ENCODE data around the gene FOXK1. TPM values are rescaled to one million over a fixed set of nuclear protein-coding genes. Genes with fewer than 3 reads are reported as not detected.

FOXK1 gene
- total RNA-seq, 2 experiments from 2014 or later = 38.5 to 39.6 TPM

GRCh38 chr7:4648111-4648510 lies 34.0 kb upstream of the FOXK1 start:
- Mint-ChIP-seq H3K9me3 (no peaks in the 10 kb centered on the region), H3K27ac (no peak overlapping the region), H3K4me1 (ENCODE audit: low read depth) (no peaks in the 10 kb centered on the region), H3K27me3 (no peaks in the 10 kb centered on the region), H3K4me3 (no peak overlapping the region), H3K36me3 (ENCODE audit: low read depth) (peaks cover 1% of the 10 kb centered on the region)
- ChIA-PET POLR2A (no interaction called here), CTCF (no interaction called here)
- DNase-seq = no peak
- TF ChIP-seq CTCF (IDR thresholded peaks at IDR 0.05) = no peak
- intact Hi-C loops (cut with micrococcal nuclease) = no loop called here
- no peak for ATAC-seq

- Mint-ChIP-seq H3K4me3 (no peak overlapping the region), H3K27me3 (no peaks in the 10 kb centered on the region), H3K9me3 (no peaks in the 10 kb centered on the region), H3K36me3 (ENCODE audit: low read depth) (no peaks in the 10 kb centered on the region), H3K27ac (no peak overlapping the region), H3K4me1 (ENCODE audit: low read depth) (no peaks in the 10 kb centered on the region)
- no peak for ATAC-seq
- TF ChIP-seq CTCF (IDR thresholded peaks at IDR 0.05) = no peak
- CTCF ChIA-PET = no interaction called here
- intact Hi-C loops (cut with micrococcal nuclease) = no loop called here
- POLR2A ChIA-PET = interaction anchor here (1.5 to 1.6 kb wide), 2 partner anchors 8 to 31 kb away, joined by 5 to 6 read pairs; no protein-coding TSS in a partner anchor
- no peak for DNase-seq
Measured at GRCh38 chr7:4650433-4651047, 31.6 kb upstream of the FOXK1 start.

GRCh38 chr7:4653771-4654170 lies 28.3 kb upstream of the FOXK1 start:
- H3K9me3 Mint-ChIP-seq = peaks cover 14% of the 10 kb centered on the region
- peaks cover 2% of the 10 kb centered on the region for H3K27me3 Mint-ChIP-seq
- DNase-seq = no peak
- H3K36me3 Mint-ChIP-seq (ENCODE audit: low read depth) = peaks cover 6% of the 10 kb centered on the region
- no peak for ATAC-seq
- POLR2A ChIA-PET = no interaction called here
- no peaks in the 10 kb centered on the region for H3K4me1 Mint-ChIP-seq (ENCODE audit: low read depth)
- CTCF ChIA-PET = interaction anchor here (0.6 to 0.7 kb wide), 2 partner anchors 14 to 144 kb away, joined by 3 read pairs; no protein-coding TSS in a partner anchor
- H3K4me3 Mint-ChIP-seq = no peak overlapping the region
- intact Hi-C loops (cut with micrococcal nuclease) = no loop called here
- no peak for TF ChIP-seq CTCF (IDR thresholded peaks at IDR 0.05)
- no peak overlapping the region for H3K27ac Mint-ChIP-seq

- ATAC-seq = no peak
- ChIA-PET CTCF (interaction anchor here (0.9 kb wide), 1 partner anchor 16 kb away, joined by 4 read pairs; no protein-coding TSS in a partner anchor), POLR2A (no interaction called here)
- DNase-seq = no peak
- Mint-ChIP-seq H3K4me1 (ENCODE audit: low read depth) (peaks cover 4% of the 10 kb centered on the region), H3K27ac (no peak overlapping the region), H3K4me3 (no peak overlapping the region), H3K9me3 (peaks cover 21% of the 10 kb centered on the region), H3K36me3 (ENCODE audit: low read depth) (peaks cover 10% of the 10 kb centered on the region), H3K27me3 (peaks cover 2% of the 10 kb centered on the region)
- intact Hi-C loops (cut with micrococcal nuclease) = no loop called here
- TF ChIP-seq CTCF (IDR thresholded peaks at IDR 0.05) = no peak
Measured at GRCh38 chr7:4655311-4655710, 26.8 kb upstream of the FOXK1 start.

- H3K36me3 Mint-ChIP-seq (ENCODE audit: low read depth) = peaks cover 10% of the 10 kb centered on the region
- peaks cover 2% of the 10 kb centered on the region for H3K27me3 Mint-ChIP-seq
- H3K9me3 Mint-ChIP-seq = peaks cover 27% of the 10 kb centered on the region
- ChIA-PET CTCF (no interaction called here), POLR2A (no interaction called here)
- H3K4me1 Mint-ChIP-seq (ENCODE audit: low read depth) = peaks cover 4% of the 10 kb centered on the region
- TF ChIP-seq CTCF (IDR thresholded peaks at IDR 0.05) = no peak
- ATAC-seq (no peak), DNase-seq (no peak)
- H3K4me3 Mint-ChIP-seq = no peak overlapping the region
- no peak overlapping the region for H3K27ac Mint-ChIP-seq
- intact Hi-C loops (cut with micrococcal nuclease) = no loop called here
Measured at GRCh38 chr7:4655896-4656295, 26.2 kb upstream of the FOXK1 start.
